Gastrocnemius medialis (tissue), 4 donors: ENCODE measurements around the gene TMCC3.

Source experiments
- POLR2A ChIP-seq, 2 donors: fragments of 450-650 bp; IDR thresholded peaks; one replicate each; pipeline ENCODE4 v1.6.1; 2017; ENCODE audit warnings: antibody characterized with exemption in 2 of 2, mild to moderate bottlenecking in 2 of 2, moderate library complexity in 2 of 2
- TF ChIP-seq, protein P1 (sequence below), 5 experiments: fragments of 450-650 bp in 3 of 5; fragments of 200-600 bp in 2 of 5; sonication (generic) in 2 of 5; IDR thresholded peaks in 4 of 5; conservative IDR thresholded peaks in 1 of 5; 1 replicate in 4 of 5; 2 replicates in 1 of 5; pipeline ENCODE4 v1.5.1; 2016 to 2019; ENCODE audit warnings: antibody characterized with exemption in 5 of 5, mild to moderate bottlenecking in 3 of 5, moderate library complexity in 3 of 5

DNA sequence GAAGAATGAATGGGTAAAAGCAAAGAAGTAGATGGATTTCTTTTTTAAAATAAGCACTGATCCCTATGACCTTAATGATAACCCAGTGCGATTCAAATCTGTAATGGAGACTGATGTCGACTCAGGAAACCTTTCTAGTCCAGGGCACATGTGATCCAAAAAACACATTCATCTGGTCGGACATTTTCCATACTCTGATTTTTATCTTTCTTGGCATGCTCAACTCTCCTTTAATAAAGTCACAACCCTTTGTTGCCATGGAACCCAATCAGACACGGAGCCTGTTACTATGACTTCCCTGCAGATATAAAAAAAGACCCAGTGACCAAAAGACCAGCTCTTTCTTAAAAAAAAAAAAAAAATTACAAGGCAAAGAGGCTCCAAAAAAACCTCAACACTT, 27.9 kb downstream of the TMCC3 start:
- no peak for TF ChIP-seq POLR2A (IDR thresholded peaks at IDR 0.05)
- TF ChIP-seq, protein P1, sequence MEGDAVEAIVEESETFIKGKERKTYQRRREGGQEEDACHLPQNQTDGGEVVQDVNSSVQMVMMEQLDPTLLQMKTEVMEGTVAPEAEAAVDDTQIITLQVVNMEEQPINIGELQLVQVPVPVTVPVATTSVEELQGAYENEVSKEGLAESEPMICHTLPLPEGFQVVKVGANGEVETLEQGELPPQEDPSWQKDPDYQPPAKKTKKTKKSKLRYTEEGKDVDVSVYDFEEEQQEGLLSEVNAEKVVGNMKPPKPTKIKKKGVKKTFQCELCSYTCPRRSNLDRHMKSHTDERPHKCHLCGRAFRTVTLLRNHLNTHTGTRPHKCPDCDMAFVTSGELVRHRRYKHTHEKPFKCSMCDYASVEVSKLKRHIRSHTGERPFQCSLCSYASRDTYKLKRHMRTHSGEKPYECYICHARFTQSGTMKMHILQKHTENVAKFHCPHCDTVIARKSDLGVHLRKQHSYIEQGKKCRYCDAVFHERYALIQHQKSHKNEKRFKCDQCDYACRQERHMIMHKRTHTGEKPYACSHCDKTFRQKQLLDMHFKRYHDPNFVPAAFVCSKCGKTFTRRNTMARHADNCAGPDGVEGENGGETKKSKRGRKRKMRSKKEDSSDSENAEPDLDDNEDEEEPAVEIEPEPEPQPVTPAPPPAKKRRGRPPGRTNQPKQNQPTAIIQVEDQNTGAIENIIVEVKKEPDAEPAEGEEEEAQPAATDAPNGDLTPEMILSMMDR (IDR thresholded peaks at IDR 0.05 in 4 of 5, conservative IDR thresholded peaks at IDR 0.05 in 1 of 5) = no peak
